OCI-LY7 (cell line): ENCODE measurements around the gene IFI27L1. TPM values are rescaled to one million over a fixed set of nuclear protein-coding genes. Genes with fewer than 3 reads are reported as not detected.
A peak's percentile ranks its signal among the peaks of the same experiment; 100 is the strongest.

ENCODE experiments used
- BruUV-seq: library from RNA; stranded (reverse); fragments of 400-500 nt; replicated peaks from 2 replicates; lab custom pipeline; 2021; lab: Mats Ljungman, UMichigan
- CTCF ChIA-PET: fragments of 300-600 bp; sonication (Branson Sonifier 250); formaldehyde crosslinking; loops from one replicate; lab custom pipeline; 2022; ENCODE audit warnings: antibody characterized with exemption; ENCODE audit not compliant: unreplicated experiment; lab: Charles Lee
- POLR2A ChIA-PET: fragments of 300-600 bp; sonication (Branson Sonifier 250); formaldehyde crosslinking; loops from one replicate; lab custom pipeline; 2022; ENCODE audit warnings: antibody characterized with exemption; lab: Charles Lee
- DNase-seq: peaks from one replicate; pipeline ENCODE4 v3.0.0-alpha.2; 2015; ENCODE audit warnings: low spot score
- H2AFZ ChIP-seq: fragments of 200-600 bp; sonication (generic), shearing (Covaris generic); 2 replicates; pipeline ENCODE4 v1.6.1; 2014; ENCODE audit warnings: mild to moderate bottlenecking, antibody characterized with exemption, low read length, moderate library complexity
- H3K27ac ChIP-seq: fragments of 200-600 bp; sonication (generic); 2 replicates; pipeline ENCODE4 v1.5.1; 2014; ENCODE audit warnings: mixed run types, low read depth, mild to moderate bottlenecking, moderate library complexity, low read length, inconsistent platforms; ENCODE audit not compliant: poor library complexity, severe bottlenecking
- H3K36me3 ChIP-seq: fragments of 200-600 bp; sonication (generic); 2 replicates; pipeline ENCODE4 v1.6.1; 2014; ENCODE audit warnings: mild to moderate bottlenecking, antibody characterized with exemption, low read length, moderate library complexity, mixed read lengths; ENCODE audit not compliant: insufficient read depth
- H3K4me1 ChIP-seq: fragments of 200-600 bp; sonication (generic); 2 replicates; pipeline ENCODE4 v1.5.1; 2014; ENCODE audit warnings: mild to moderate bottlenecking, low read length; ENCODE audit not compliant: insufficient read depth, poor library complexity, severe bottlenecking
- H3K4me2 ChIP-seq: fragments of 200-600 bp; sonication (generic); 2 replicates; pipeline ENCODE4 v1.6.1; 2014; ENCODE audit warnings: mild to moderate bottlenecking, low read length
- H3K4me3 ChIP-seq: fragments of 200-600 bp; sonication (generic); 2 replicates; pipeline ENCODE4 v1.5.1; 2014; ENCODE audit warnings: mild to moderate bottlenecking, low read depth, low read length; ENCODE audit not compliant: poor library complexity, severe bottlenecking
- H3K79me2 ChIP-seq: fragments of 200-600 bp; sonication (generic); 2 replicates; pipeline ENCODE4 v1.6.1; 2016; ENCODE audit warnings: low read depth, mild to moderate bottlenecking, low read length, moderate library complexity, mixed read lengths; ENCODE audit not compliant: insufficient read depth
- H3K9me2 ChIP-seq: fragments of 200-600 bp; sonication (generic); 2 replicates; pipeline ENCODE4 v1.6.1; 2016; ENCODE audit warnings: mild to moderate bottlenecking, low read length, mixed read lengths; ENCODE audit not compliant: insufficient read depth
- H3K9me3 ChIP-seq: fragments of 200-600 bp; sonication (generic); 2 replicates; pipeline ENCODE4 v1.6.1; 2014; ENCODE audit warnings: mild to moderate bottlenecking, mixed run types, low read length, mixed read lengths
- H4K20me1 ChIP-seq: fragments of 200-600 bp; sonication (generic); 2 replicates; pipeline ENCODE4 v1.6.1; 2014; ENCODE audit warnings: mild to moderate bottlenecking, antibody characterized with exemption, low read length, moderate library complexity, mixed read lengths; ENCODE audit not compliant: insufficient read depth
- EZH2phosphoT487 ChIP-seq: fragments of 200-600 bp; sonication (generic); IDR thresholded peaks from 2 replicates; pipeline ENCODE4 v1.6.1; 2018; ENCODE audit warnings: low read depth, borderline replicate concordance, mild to moderate bottlenecking, mixed run types, antibody characterized with exemption, low read length, moderate library complexity, mixed read lengths
- intact Hi-C: fragments of 100-400 bp; cut with micrococcal nuclease; formaldehyde crosslinking; loops from one replicate; pipeline ENCODE4 v1.10.0; 2022; ENCODE audit not compliant: unreplicated experiment
- total RNA-seq, 2 experiments: library from RNA; depleted of rRNA in 1 of 2; stranded (reverse); fragments of >200 nt in 1 of 2; shearing (Covaris generic) in 1 of 2; gene quantifications; 2 replicates each; pipeline ENCODE4 v1.2.3, GENCODE V29; 2014 to 2022
- TF ChIP-seq, protein P1 (sequence below): fragments of 200-600 bp; sonication (generic); conservative IDR thresholded peaks from 2 replicates; pipeline ENCODE4 v1.5.1; 2014; ENCODE audit warnings: mild to moderate bottlenecking, antibody characterized with exemption, low read length, moderate library complexity, mixed read lengths

The IFI27L1 gene
- total RNA-seq, 2 experiments from 2014 or later = 49.0 to 61.5 TPM

DNA sequence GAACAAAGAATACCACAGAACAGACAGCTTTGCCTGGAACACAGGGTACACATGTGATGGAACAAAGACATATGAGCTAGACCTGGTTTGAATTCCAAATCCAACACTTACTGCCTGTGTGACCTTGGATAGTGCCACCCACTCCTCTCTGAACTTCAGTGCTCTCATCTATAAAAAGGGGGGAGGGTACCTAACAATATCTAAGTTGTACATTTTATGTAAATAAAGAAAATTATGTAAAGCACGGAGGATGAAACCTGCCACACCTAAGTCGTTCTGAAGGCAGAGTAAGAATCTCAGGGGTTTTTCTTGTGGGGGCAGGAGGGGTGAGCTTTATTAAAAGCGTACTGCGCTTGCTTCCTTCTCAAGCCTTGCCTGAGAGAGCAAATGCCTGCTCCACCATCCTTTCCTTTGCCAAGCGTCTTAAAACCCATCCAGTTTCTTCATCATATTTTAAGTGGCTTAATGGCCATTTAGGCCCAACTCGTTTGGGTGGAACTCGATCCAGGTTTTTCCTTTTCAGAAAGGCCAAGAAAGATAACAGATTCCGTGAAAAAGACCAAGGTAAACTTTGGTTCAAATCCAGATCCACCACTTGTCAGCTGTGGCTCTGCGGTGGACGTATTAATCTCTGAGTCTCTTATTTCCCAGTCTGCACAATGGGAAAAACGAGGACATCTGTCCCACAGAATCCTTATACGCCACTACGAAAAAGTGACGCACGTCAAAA lies 1.1 kb upstream of the IFI27L1 start:
- Histone ChIP-seq H3K9me2 (peaks cover 5% of the 10 kb centered on the region; the same call in 1 of the 2 replicates), H3K4me3 (peak overlapping the region; percentile 91), H3K9me3 (peaks cover 11% of the 10 kb centered on the region), H3K79me2 (peaks cover 67% of the 10 kb centered on the region), H3K36me3 (peaks cover 44% of the 10 kb centered on the region), H3K27ac (peak overlapping the region; percentile 50), H3K4me2 (peak overlapping the region; percentile 79), H3K4me1 (peaks cover 38% of the 10 kb centered on the region), H2AFZ (peak overlapping the region; percentile 97; the same call in 1 of the 2 replicates), H4K20me1 (peaks cover 12% of the 10 kb centered on the region; the same call in 1 of the 2 replicates)
- BruUV-seq = no TSS peak
- DNase-seq = no peak
- intact Hi-C loops = loop anchor here (2.0 to 5.0 kb wide), 2 partner anchors 47 to 57 kb away; partner anchors contain the start of gene IFI27L2
- CTCF ChIA-PET = no interaction called here
- POLR2A ChIA-PET = interaction anchor here (0.7 to 1.9 kb wide), 5 partner anchors 12 to 220 kb away, joined by 3 to 5 read pairs (median 4); no protein-coding TSS in a partner anchor
- TF ChIP-seq, protein P1, sequence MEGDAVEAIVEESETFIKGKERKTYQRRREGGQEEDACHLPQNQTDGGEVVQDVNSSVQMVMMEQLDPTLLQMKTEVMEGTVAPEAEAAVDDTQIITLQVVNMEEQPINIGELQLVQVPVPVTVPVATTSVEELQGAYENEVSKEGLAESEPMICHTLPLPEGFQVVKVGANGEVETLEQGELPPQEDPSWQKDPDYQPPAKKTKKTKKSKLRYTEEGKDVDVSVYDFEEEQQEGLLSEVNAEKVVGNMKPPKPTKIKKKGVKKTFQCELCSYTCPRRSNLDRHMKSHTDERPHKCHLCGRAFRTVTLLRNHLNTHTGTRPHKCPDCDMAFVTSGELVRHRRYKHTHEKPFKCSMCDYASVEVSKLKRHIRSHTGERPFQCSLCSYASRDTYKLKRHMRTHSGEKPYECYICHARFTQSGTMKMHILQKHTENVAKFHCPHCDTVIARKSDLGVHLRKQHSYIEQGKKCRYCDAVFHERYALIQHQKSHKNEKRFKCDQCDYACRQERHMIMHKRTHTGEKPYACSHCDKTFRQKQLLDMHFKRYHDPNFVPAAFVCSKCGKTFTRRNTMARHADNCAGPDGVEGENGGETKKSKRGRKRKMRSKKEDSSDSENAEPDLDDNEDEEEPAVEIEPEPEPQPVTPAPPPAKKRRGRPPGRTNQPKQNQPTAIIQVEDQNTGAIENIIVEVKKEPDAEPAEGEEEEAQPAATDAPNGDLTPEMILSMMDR = no peak
- TF ChIP-seq EZH2phosphoT487 = no peak

- H4K20me1 ChIP-seq = peaks cover 12% of the 10 kb centered on the region; the same call in 1 of the 2 replicates
- intact Hi-C loops = loop anchor here (2.0 to 5.0 kb wide), 2 partner anchors 46 to 55 kb away; partner anchors contain the start of gene IFI27L2
- H3K4me1 ChIP-seq = peaks cover 38% of the 10 kb centered on the region
- BruUV-seq = no TSS peak
- peak overlapping the region; percentile 91 for H3K4me3 ChIP-seq
- peaks cover 54% of the 10 kb centered on the region for H3K79me2 ChIP-seq
- peak; percentile 25 for DNase-seq
- ChIA-PET CTCF (interaction anchor here (1.0 to 1.6 kb wide), 4 partner anchors 12 to 54 kb away, joined by 3 to 6 read pairs (median 3); no protein-coding TSS in a partner anchor), POLR2A (interaction anchor here (0.5 to 2.2 kb wide), 13 partner anchors 9 to 1979 kb away, joined by 3 to 9 read pairs (median 4); partner anchors contain the start of gene IFI27L2)
- peak overlapping the region; percentile 97 for H2AFZ ChIP-seq
- no peaks in the 10 kb centered on the region for H3K9me3 ChIP-seq
- peak overlapping the region; percentile 98 for H3K4me2 ChIP-seq
- peaks cover 5% of the 10 kb centered on the region; the same call in 1 of the 2 replicates for H3K9me2 ChIP-seq
- H3K36me3 ChIP-seq = peaks cover 36% of the 10 kb centered on the region
- no peak overlapping the region for H3K27ac ChIP-seq
- TF ChIP-seq, protein P1 = no peak
- TF ChIP-seq EZH2phosphoT487 = no peak
Observed at GRCh38 chr14:94081386-94081820, 293 bp downstream of the IFI27L1 start.
